Measurements from ENCODE around the gene SPTBN4.
"Not testable (repeated sequence)": the region's sequence is repeated elsewhere in the genome, so short reads cannot be mapped to it uniquely, and the experiment has no call there.

Gene SPTBN4

DNA sequence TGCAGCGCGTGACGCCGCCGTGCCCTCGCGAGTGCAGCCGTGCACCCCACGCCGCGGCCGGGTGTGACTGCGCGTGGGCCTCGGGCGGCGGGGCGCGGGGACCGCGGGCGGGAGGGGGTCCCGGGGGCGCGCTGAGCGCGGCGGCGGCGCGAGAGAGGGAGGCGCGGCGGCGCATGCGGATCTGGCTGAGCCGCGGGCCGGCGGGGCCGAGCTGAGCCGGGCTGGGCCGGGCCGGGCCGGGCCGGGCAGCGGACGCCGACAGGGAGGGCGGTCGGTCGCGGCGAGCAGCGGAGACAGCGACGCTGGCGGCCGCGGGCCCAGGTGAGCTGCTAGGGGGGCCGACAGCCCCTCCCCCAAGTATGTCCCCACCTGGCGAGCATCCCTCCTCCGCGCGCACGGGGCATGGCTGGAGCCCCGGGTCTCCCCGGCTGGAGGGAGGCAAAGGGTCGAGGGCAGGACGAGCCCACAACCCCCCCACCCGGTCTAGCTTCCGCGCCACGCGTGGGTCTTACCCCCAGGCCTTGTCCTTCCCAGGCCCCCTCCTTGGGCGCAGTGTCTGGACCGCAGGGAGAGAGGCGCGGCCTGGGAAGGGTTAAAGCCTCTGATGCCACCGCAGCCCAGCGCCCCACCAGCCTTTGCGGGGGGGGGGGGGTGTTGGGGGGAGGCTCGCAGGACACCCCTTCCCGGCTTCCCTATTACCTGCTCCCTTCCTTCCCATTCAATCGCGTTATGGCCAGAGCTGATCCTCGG lies at the start of gene SPTBN4:
TSS of gene SPTBN4 (plus strand) at position 17 of the 750 bp plus-strand sequence. CDS start 5,621 bp downstream, outside the sequence.
- DNase-seq = no peak

DNA sequence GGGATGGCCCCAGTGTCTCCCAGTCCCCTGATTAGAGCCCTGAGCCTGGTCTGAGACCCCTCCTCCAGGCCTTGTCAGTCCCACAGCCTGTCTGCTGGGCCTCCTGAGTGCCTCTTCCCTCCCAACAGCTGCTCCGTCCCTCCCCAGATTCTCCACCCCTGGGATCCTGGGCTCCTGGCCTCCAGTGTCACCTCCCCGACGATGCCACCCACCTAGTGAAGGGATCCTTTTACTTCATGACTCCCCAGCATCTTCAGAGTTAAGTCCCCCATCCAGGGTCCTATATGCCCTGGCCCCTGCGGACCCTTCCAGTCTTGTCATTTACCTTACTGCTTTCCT lies 49.2 kb upstream of the SPTBN4 start:
- DNase-seq = no peak

DNA sequence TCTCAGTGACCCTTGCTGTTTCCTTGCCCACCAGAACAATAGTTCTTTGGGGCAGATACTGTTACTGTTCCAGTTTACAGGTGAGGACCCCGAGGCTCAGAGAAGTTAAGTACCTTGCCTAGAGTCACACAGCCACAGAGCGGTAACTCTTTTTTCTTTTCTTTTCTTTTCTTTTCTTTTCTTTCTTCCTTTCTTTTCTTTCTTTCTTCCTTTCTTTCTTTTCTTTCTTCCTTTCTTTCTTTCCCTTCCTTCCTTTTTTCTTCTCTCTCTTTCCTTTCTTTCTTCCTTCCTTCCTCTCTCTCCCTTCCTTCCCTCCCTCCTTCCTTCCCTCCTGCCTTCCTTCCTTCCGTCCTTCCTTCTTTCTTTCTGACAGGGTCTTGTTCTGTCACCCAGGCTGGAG lies 48.8 kb upstream of the SPTBN4 start:
- no peak for DNase-seq

DNA sequence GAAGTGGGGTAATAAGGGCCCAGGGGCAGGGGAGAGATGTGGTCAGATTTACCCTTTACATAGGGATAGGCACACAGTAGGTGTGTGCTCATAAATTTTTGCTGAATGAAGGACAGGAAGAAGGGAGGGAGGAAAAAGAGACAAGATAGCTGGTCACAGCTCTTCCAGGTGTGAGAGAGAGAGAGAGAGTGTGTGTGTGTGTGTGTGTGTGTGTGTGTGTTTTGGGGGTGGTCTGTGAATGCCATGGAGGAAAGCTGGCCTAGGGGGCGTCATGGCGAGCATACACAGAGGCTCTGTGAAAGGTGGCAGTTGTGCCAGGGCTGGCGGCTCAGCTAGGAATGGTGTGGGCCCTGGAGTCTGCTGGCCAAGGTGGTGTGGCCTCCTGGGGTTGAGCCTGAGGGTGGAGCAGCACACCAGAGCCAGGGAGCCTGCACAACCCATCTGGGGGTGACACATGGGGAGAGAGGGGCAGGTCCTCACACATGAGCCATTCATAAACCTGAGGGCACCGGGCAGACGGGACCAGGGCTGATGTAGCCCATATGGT lies 47.7 kb upstream of the SPTBN4 start:
- no peak for DNase-seq

DNA sequence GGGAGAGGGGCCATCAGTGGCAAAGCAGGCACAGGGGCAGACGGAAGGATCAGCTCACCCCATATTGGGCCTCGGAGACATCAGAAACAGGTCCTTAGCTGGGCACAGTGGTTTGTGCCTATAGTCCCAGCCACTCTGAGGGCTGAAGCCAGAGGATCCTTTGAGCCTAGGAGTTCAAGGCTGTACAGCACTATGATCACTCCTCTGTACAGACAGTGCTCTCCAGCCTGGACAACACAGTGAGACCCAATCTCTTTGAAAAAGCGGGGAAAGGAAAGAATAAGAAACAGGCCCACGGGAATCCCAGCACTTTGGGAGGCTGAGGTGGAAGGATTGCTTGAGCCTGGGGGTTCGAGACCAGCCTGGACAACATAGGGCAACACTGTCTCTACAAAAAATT lies 47.0 kb upstream of the SPTBN4 start:
- no peak for DNase-seq

DNA sequence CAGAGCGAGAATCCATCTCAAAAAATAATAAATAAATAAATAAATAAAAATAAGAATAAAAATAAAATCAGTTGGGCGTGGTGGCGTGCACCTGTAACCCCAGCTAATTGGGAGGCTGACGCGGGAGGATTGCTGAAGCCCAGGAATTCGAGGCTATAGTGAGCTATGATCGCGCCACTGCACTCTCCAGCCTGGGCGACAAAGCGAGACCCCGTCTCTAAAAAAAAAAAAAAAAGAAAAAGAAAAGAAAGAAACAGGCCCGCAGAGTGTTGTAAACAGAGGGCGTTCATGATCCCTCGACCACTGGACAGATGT lies 46.4 kb upstream of the SPTBN4 start:
- DNase-seq = no peak

DNA sequence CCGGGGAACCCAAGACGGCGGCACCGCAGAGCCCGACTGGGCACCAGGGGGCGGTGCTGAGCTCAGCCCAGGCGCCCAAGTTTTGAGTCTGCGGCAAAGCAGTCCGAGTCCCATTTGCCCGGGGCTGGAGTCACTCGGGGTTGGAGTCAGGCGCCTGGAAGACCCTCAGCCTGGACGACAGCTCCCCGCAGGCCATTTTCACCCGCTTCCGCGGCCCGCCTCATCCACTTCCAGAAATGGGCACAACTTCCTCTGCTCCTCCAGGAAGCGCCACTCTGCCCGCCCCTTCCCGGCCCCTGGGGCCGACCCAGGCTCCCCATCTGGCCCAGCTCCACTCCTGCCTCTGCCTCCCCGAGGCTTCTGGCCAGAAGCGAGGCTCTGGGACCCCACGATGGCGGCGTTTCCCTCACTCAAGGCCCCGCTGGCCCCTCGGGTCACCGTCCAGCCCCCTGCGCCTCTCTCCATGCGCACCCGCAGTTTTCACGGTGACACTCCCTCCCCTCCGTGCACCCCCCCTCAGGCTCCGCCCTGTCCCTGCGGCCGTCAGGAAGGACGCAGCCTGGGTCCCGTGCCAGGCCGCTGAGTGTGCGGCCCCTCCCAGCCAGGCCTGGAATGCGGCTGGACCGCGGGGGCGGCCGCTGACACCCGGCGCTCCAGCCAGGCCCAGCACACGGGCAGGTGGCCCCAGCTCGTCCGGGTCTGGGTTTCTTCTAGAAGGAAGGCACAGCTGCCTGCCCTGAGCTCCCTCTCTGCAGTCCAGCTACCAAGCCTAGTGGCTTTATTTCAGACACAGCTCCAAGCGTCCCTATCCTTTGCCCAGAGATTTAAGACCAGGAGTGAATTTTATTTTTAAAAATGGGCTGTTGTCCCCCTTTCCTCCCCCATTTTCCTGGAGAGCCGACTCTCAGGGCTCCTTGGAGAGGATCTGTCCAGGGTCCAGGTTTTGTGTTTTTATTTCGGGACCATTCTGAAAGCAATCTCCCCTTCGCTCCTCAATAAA lies 45.7 kb upstream of the SPTBN4 start:
- DNase-seq = peak; percentile 76

DNA sequence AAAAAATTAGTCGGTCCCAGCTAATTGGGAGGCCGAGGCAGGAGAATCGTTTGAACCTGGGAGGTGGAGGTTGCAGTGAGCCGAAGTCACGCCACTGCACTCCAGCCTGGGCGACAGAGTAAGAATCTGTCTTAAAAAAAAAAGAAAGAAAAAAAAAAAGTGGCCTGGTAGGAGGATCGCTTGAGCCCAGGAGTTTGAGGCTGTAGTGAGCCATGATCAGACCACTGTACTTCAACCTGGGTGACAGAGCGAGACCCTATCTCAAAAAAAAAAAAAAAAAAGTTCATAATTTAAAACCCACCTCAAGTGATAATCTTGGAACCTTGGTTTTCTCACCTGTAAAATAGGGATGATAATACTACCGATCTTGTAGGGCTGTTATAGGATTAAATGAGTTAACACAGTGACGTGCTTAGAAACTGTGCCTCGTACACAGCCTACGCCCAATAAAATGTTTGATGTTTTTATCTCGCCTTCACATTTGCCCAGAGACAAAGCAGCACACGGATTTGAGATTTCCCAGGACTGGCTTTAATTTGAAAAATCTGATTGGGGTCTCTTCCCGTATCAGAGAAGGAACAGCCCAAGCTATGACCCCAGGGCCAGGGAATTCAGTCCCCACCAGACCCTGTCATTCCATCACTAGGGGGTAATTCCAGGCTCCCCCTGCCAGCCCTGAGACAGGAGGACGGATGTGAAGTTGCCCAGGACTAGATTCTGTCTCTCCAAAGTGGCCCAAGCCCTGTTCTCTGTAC lies 44.6 kb upstream of the SPTBN4 start:
- no peak for DNase-seq

DNA sequence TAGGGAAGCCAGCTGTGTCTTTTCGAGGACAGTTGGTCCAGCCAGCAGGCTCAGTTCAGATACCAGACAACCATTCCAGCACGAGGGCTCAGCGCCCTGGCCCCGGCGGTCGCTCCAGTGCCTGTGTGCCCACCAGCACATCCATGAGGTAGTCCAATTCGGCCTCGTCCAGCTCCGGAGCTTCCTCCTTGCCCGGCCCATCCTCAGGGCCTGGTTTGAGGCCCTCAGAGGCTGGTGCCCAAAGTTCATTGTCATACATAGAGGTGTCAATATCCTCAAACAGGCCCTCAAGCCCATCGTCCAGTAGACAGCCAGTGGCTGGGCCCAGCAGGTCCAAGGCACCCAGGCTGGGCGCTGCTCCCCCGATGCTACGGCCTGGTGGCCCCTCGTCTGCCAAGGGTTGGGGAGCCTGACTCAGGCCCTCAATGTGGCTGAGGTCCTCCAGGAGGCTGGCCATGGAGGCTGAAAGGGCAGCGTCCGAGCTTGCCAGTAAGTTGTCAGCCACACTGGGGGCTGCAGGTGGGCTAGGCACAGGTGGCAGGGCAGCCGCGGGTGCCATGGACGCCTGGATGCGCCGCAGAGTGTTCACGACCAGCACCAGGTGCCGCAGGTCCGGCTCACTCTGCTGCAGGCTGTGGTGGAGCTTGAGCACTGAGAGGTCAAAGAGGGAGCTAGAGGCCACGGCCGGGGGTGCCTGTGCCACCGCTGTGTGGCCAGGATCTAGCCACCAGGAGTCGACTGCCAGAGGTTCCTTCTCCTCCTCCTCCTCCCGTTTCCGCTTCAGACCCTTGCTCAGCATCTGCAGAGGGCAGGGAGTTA lies 43.8 kb upstream of the SPTBN4 start:
- no peak for DNase-seq

DNA sequence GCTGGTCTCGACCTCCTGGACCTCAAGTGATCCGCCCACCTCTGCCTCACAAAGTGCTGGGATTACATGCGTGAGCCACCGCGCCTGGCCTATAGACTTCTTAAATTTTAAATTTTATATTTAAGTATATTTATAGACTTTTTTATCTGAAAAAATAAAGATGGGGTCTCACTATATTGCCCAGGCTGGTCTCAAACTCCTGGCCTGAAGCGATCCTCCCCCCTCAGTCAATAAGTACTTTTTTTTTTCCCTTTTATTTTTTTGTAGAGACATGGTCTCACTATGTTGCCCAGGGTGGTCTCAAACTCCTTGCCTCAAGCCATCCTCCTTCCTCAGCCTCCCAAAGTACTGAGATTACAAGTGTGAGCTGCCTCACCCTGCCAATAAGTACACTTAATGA lies 42.9 kb upstream of the SPTBN4 start:
- no peak for DNase-seq

DNA sequence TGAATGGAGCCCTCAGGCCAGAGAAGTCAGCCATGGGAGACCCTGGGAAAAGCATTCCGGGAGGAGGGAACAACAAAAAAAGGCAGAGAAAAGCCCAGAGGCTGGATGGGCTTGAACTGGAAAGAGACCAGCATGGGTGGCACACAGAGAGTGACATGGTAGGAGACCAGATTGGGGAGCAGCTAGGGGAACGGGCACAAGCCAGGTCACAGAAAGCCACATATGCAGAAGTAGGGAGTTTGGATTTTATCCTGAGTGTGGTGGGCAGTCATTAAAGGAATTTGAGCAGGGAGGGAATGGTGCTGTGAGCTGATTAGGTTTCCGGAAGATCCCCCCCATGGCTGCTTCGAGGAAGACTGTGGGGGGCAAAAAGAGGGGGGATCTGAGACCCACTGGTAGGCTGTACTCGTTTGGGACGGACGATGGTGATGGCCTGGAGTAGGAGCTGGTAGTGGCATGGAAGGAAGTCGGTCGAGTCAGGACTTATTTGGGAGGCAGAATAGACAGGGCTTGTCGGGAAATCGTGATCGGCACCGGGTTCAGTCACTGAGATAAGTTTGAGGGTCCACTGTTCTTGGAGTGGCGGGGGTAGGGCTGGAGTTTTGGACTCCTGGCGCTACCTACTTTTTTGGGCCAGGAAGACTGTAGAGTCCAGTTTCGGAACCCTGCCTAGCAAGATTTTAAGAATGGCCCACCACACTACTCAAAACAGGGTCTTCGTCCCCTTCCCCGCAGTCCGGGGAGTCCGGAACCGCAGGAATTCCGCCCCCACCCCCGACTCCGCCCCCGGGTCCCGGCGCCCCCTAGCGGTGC lies 42.0 kb upstream of the SPTBN4 start:
- DNase-seq = no peak

DNA sequence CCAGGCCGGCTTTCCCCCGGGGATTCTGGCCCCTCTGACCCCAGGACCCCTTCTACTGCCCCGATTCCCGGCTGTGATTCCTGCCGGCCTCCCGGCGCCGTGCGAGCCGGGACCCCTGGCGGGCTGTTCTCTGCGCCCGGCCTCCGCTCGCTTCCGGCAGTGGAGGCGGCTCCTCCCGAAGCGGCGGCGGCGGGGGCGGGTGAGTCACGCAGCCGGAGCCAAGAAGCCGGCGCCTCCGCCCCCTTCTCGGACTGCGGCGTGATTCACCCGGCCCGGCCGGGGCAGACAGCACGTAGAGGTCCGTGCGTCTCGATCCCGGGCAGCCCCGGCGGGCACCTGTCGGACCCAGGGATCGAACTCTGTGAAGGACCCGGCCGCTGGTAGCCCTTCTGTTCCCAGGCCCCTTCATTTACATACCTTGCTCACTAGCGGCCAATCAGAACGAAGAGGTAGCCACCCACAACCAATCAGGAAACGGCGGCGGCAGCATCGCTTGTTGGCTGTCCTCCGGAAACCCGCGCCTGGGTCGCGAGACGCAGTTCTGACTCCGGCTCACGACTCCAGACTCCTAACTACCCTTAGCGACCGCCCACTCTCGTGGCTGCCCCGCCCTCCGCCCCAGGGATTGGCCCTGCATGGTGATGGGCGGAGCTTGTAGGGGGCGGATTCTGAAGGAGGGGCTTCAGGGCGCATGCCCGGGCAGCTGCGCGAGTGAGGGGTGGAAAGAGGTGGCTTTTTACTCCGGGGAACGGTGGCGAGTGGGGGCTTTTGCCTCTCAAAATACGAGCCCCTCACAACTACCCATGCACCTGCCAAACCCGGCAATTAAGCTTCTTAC lies 41.1 kb upstream of the SPTBN4 start, which contains the start of gene SERTAD1:
TSS of gene SERTAD1 (minus strand) at position 543 of the 838 bp plus-strand sequence. CDS start 2,446 bp downstream, outside the sequence.
- DNase-seq = peak; percentile 100

DNA sequence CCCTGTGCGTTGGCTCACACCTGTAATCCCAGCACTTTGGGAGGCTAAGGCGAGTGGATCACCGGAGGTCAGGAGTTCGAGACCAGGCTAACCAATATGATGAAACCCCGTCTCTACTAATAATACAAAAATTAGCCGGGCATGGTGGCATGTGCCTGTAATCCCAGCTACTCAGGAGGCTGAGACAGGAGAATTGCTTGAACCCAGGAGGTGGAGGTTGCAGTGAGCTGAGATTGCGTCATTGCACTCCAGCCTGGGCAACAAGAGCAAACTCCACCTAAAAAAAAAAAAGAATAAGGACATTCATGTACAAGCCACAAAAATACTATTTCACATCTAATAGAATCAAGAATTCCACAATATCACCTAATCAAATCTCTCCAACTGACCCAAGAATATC lies 38.6 kb upstream of the SPTBN4 start:
- DNase-seq = not testable (repeated sequence)

DNA sequence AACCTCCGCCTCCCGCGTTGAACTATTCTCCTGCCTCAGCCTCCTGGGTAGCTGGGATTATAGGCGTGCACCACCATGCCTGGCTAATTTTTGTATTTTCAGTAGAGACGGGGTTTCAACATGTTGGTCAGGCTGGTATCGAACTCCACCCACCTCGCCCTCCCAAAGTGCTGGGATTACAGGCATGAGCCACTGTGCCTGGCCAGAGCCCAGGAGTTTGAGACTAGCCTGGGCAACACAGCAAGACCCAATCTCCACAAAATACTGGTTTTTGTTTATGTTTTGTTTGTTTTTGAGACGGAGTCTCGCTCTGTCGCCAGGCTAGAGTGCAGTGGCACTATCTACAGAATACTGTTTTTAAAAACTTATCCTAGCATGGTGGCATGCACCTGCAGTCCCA lies 36.6 kb upstream of the SPTBN4 start:
- not testable (repeated sequence) for DNase-seq

DNA sequence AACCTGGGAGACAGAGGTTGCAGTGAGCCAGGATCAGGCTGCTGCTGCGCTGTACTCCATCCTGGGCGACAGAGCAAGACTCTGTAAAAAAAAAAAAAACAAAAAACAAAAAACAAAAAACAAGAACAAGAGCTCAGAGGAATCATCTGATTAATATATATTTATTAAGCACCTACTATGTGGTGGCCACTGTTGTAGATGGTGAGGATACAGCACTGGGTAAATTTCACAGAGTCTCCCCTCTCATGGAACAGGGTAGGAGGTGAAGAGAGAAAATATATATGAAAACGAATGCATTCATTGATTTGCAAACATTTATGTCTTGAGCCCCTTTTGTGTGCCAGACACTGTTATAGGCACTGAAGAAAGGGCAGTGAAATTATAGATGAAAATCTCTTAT lies 35.1 kb upstream of the SPTBN4 start:
- DNase-seq = no peak

DNA sequence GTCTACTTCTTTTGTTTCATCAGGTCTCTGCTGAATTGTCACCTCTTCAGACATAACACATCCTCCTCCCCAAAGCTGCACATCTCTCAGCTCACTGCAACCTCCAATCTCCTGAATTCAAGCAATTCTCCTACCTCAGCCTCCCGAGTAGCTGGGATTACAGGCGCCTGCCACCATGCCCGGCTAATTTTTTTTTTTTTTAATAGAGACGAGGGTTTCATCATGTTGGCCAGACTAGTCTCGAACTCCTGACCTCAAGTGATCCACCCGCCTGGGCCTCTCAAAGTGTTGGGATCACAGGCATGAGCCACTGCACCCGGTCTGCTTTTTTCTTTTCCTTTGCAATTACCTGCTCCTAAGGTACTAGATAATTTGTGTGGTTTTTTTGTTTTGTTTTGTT lies 34.0 kb upstream of the SPTBN4 start:
- not testable (repeated sequence) for DNase-seq

DNA sequence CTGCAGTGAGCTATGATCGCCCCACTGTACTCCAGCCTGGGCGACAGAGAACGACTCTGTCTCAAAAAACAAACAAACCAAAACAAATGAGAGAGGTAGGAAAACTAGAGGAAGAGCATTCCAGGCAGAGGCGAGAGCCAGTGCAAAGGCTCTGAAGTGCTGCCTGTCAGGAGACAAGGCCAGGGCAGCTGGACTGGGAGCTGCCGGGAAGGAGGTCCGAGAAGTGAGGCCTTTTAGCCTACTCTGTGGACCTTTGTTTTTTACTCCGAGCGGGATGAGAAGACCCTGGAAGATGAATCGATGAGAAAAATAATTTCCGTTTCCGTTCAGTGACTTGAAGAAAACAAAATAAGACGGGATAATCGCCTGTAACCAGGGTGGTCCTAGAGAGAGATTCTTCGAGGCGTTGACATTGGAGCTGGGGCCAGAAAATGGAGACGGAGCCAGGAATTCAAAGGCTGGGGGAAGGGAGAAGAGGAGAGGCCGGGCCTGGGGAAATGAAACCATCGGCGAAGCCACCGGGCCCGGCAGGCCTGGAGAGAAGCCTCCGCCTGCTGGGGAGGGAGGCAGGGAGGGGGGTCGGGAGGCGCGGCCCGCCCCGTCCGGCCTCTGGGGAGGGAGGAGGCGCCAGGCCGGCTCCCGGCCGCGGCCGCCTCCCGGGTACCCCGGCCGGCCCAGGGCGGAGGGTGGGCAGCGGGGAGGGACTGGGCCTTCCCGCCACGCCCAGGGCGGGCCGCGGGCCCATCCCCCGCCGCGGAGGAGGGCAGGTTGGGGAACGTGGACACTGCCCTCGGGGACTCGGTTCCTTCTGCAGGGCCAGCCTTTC lies 33.2 kb upstream of the SPTBN4 start:
- DNase-seq = peak; percentile 57

DNA sequence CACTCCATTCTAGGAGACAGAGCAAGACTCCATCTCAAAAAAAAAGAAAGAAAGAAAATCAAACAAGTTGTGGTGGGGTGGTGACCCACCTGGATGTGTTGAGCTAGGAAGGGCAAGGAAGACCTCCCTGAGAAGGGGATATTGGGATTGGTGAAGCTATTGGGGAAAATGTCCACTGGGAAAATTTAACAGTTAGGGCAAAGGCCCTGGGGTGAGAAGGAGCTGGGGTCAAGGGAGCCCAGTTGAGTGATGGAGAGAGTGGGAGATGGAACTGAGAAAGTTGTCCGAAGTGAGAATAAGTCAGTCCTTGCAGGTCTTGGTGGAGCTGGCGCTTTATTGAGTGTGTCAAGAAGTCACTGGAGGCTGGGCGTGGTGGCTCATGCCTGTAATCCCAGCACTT lies 28.5 kb upstream of the SPTBN4 start:
- no peak for DNase-seq

DNA sequence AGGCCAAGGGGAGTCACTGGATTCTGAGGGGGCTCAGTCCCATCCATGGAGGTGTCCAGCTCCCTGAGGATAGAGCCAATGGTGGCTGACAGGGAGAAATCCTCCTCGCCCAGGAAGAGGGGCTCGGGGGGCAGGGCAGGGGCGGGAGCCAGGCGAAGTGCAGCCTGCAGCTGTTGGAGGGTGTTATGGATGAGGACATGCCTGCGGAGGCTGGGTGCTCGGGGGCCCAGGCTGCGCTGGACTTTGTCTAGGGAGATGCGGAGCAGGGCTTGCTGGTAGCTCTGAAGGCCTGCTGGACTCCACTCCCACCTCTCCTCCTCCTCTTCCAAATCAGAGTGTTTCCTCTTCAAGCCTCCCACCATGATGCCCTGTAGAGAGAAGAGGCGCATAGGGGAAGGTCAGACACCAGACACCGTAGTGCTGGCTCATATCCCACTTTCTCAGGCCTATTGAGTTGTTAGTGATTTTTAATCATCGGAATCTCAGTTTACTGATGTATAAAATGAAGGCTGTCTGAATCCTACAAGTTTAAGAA lies 25.0 kb upstream of the SPTBN4 start:
- no peak for DNase-seq
